Esophagus squamous epithelium (tissue), 5 donors: ENCODE data around the gene CAVIN1. TPM values are rescaled to one million over a fixed set of nuclear protein-coding genes. Genes with fewer than 3 reads are reported as not detected.

Experiments used
- DNase-seq: peaks from one replicate; lab custom pipeline; 2025; lab: John Stamatoyannopoulos, UW
- H3K27ac ChIP-seq, 4 donors: fragments of 200-600 bp; sonication (generic); one replicate each; pipeline ENCODE4 v1.5.1; 2016 to 2019; ENCODE audit warnings: mild to moderate bottlenecking in 1 of 4
- H3K27me3 ChIP-seq, 4 donors: fragments of 200-600 bp; sonication (generic); 1 replicate in 3 of 4; 2 replicates in 1 of 4; pipeline versions ENCODE4 v1.5.1 to v1.6.0; 2017 to 2021; ENCODE audit warnings: antibody characterized with exemption in 1 of 4
- H3K36me3 ChIP-seq, 3 donors: fragments of 200-600 bp; sonication (generic); one replicate each; pipeline ENCODE4 v1.5.1; 2016 to 2019
- H3K4me1 ChIP-seq, 3 donors: fragments of 200-600 bp; sonication (generic); one replicate each; pipeline ENCODE4 v1.5.1; 2017 to 2019
- H3K4me3 ChIP-seq, 4 donors: fragments of 200-600 bp; sonication (generic); 1 replicate in 3 of 4; 2 replicates in 1 of 4; pipeline ENCODE4 v1.5.1; 2016 to 2019; ENCODE audit warnings: mild to moderate bottlenecking in 2 of 4, moderate library complexity in 1 of 4
- H3K9me3 ChIP-seq, 3 donors: fragments of 200-600 bp; sonication (generic); one replicate each; pipeline ENCODE4 v1.5.1; 2016 to 2019
- CTCF ChIP-seq, 6 experiments: fragments of 450-650 bp in 4 of 6; fragments of 200-600 bp in 2 of 6; sonication (generic) in 2 of 6; IDR thresholded peaks; one replicate each; pipeline ENCODE4 v1.5.1; 2016 to 2019; ENCODE audit warnings: antibody characterized with exemption in 6 of 6, mild to moderate bottlenecking in 4 of 6, moderate library complexity in 4 of 6
- POLR2A ChIP-seq, 4 donors: fragments of 450-650 bp; IDR thresholded peaks; one replicate each; pipeline ENCODE4 v1.6.1; 2017; ENCODE audit warnings: antibody characterized with exemption in 4 of 4, mild to moderate bottlenecking in 4 of 4, moderate library complexity in 3 of 4
- WGBS, 2 donors: methylation state at CpG; one replicate each; pipeline ENCODE4 v1.1.5; 2018; 5-methylcytosine and 5-hydroxymethylcytosine counted together
- intact Hi-C: fragments of 100-400 bp; cut with DNase I; formaldehyde crosslinking; loops from one replicate; pipeline ENCODE4 v1.15.0; 2022
- total RNA-seq, 4 donors: library from RNA; depleted of rRNA; stranded (reverse); fragments of >200 nt; gene quantifications; one replicate each; pipeline ENCODE4 v1.1.0, GENCODE V29; 2016
- donor health status: DM: yes; HTN: yes; CAD: no.

CAVIN1 gene
- total RNA-seq, 4 donors from 2014 or later = 67.8 to 210 (median 113) TPM

GRCh38 chr17:42411905-42412679 is 11.0 kb downstream of the CAVIN1 start:
- H3K4me3 ChIP-seq = peak overlapping the region in 2 of 4 donors; percentile 3 to 42
- TF ChIP-seq POLR2A (IDR thresholded peaks at IDR 0.05) (no peak), CTCF (IDR thresholded peaks at IDR 0.05) (no peak)
- 38 to 43% methylated on average over 5 to 10 of the region's 11 CpGs for WGBS, 2 donors
- H3K27me3 ChIP-seq = no peaks in the 10 kb centered on the region
- no peak for DNase-seq
- H3K9me3 ChIP-seq = no peaks in the 10 kb centered on the region
- intact Hi-C loops = no loop called here
- H3K4me1 ChIP-seq = peaks cover 46 to 100% (median 90%) of the 10 kb centered on the region in 3 donors
- H3K36me3 ChIP-seq = no peaks in the 10 kb centered on the region
- peak overlapping the region; percentile 76 to 97 (median 88) for H3K27ac ChIP-seq

- peaks cover 48 to 100% (median 93%) of the 10 kb centered on the region in 3 donors for H3K4me1 ChIP-seq
- H3K4me3 ChIP-seq = peak overlapping the region in 1 of 4 donors; percentile 42
Observed at GRCh38 chr17:42411361-42411760, 11.7 kb downstream of the CAVIN1 start.

GRCh38 chr17:42410319-42410685 is 12.8 kb downstream of the CAVIN1 start:
- Histone ChIP-seq H3K4me1 (peaks cover 50 to 98% (median 92%) of the 10 kb centered on the region in 3 donors), H3K36me3 (peaks cover 0 to 1% (median 0%) of the 10 kb centered on the region in 3 donors), H3K27ac (peak overlapping the region; percentile 76 to 97 (median 92)), H3K4me3 (peak overlapping the region in 2 of 4 donors; percentile 1 to 41), H3K27me3 (no peaks in the 10 kb centered on the region), H3K9me3 (no peaks in the 10 kb centered on the region)
- DNase-seq = no peak
- intact Hi-C loops = no loop called here
- TF ChIP-seq POLR2A (IDR thresholded peaks at IDR 0.05) (no peak), CTCF (IDR thresholded peaks at IDR 0.05) (no peak)
- 18 to 29% methylated on average over 3 to 5 of the region's 5 CpGs for WGBS, 2 donors

More at GRCh38 chr17:42411361-42411760, 11.7 kb downstream of the CAVIN1 start:
- intact Hi-C loops = no loop called here
- H3K27me3 ChIP-seq = no peaks in the 10 kb centered on the region
- H3K9me3 ChIP-seq = no peaks in the 10 kb centered on the region
- TF ChIP-seq POLR2A (IDR thresholded peaks at IDR 0.05) (no peak), CTCF (IDR thresholded peaks at IDR 0.05) (no peak)
- no peaks in the 10 kb centered on the region for H3K36me3 ChIP-seq
- WGBS, 2 donors = 16 to 27% methylated on average over 3 to 4 of the region's 4 CpGs
- DNase-seq = no peak
- H3K27ac ChIP-seq = peak overlapping the region; percentile 76 to 97 (median 88)

GRCh38 chr17:42409523-42410318 is 13.3 kb downstream of the CAVIN1 start:
- peak in 1 of 4 donors; percentile 30 for TF ChIP-seq POLR2A (IDR thresholded peaks at IDR 0.05)
- no peak for TF ChIP-seq CTCF (IDR thresholded peaks at IDR 0.05)

More at GRCh38 chr17:42409523-42410318, 13.3 kb downstream of the CAVIN1 start:
- Histone ChIP-seq H3K4me1 (peaks cover 46 to 98% (median 90%) of the 10 kb centered on the region in 3 donors), H3K4me3 (peak overlapping the region in 2 of 4 donors; percentile 1 to 41), H3K9me3 (no peaks in the 10 kb centered on the region), H3K27ac (peak overlapping the region; percentile 76 to 97 (median 92)), H3K27me3 (no peaks in the 10 kb centered on the region), H3K36me3 (peaks cover 0 to 7% (median 0%) of the 10 kb centered on the region in 3 donors)
- no peak for DNase-seq
- WGBS, 2 donors = 5 to 15% methylated on average over 3 to 5 of the region's 5 CpGs
- intact Hi-C loops = no loop called here
